ENCODE measurements around the gene DOCK9. TPM values are rescaled to one million over a fixed set of nuclear protein-coding genes. Genes with fewer than 3 reads are reported as not detected.
A peak's percentile ranks its signal among the peaks of the same experiment; 100 is the strongest.

The DOCK9 gene
- total RNA-seq, 1 donor from 2014 or later: 46.2 TPM

- peak; percentile 47 for TF ChIP-seq CTCF (conservative IDR thresholded peaks at IDR 0.05)
- Mint-ChIP-seq H3K36me3 (peaks cover 43% of the 10 kb centered on the region), H3K27me3 (no peaks in the 10 kb centered on the region), H3K9me3 (peaks cover 7% of the 10 kb centered on the region), H3K4me1 (ENCODE audit: unreplicated experiment) (peaks cover 4% of the 10 kb centered on the region), H3K27ac (no peak overlapping the region), H3K4me3 (no peak overlapping the region)
- no peak for DNase-seq (ENCODE audit: extremely low spot score, unreplicated experiment)
Measured at GRCh38 chr13:98869408-98870090, 108.3 kb downstream of the DOCK9 start.

- Mint-ChIP-seq H3K9me3 (peaks cover 7% of the 10 kb centered on the region), H3K27me3 (no peaks in the 10 kb centered on the region), H3K4me1 (ENCODE audit: unreplicated experiment) (peaks cover 4% of the 10 kb centered on the region), H3K36me3 (peaks cover 43% of the 10 kb centered on the region), H3K27ac (no peak overlapping the region), H3K4me3 (no peak overlapping the region)
- TF ChIP-seq CTCF (conservative IDR thresholded peaks at IDR 0.05): no peak
- DNase-seq (ENCODE audit: extremely low spot score, unreplicated experiment): no peak
Measured at GRCh38 chr13:98868932-98869331, 108.9 kb downstream of the DOCK9 start.

- H3K4me3 Mint-ChIP-seq: no peak overlapping the region
- H3K36me3 Mint-ChIP-seq: peaks cover 35% of the 10 kb centered on the region
- H3K9me3 Mint-ChIP-seq: no peaks in the 10 kb centered on the region
- H3K27me3 Mint-ChIP-seq: no peaks in the 10 kb centered on the region
- no peak for DNase-seq (ENCODE audit: extremely low spot score, unreplicated experiment)
- H3K4me1 Mint-ChIP-seq (ENCODE audit: unreplicated experiment): peaks cover 4% of the 10 kb centered on the region
- TF ChIP-seq CTCF (conservative IDR thresholded peaks at IDR 0.05): peak; percentile 67
- H3K27ac Mint-ChIP-seq: no peak overlapping the region
Measured at GRCh38 chr13:98866882-98867281, 111.0 kb downstream of the DOCK9 start.

- no peak overlapping the region for H3K4me3 Mint-ChIP-seq
- H3K9me3 Mint-ChIP-seq: no peaks in the 10 kb centered on the region
- no peak overlapping the region for H3K27ac Mint-ChIP-seq
- H3K27me3 Mint-ChIP-seq: no peaks in the 10 kb centered on the region
- peaks cover 30% of the 10 kb centered on the region for H3K36me3 Mint-ChIP-seq
- DNase-seq (ENCODE audit: extremely low spot score, unreplicated experiment): no peak
- no peak for TF ChIP-seq CTCF (conservative IDR thresholded peaks at IDR 0.05)
- H3K4me1 Mint-ChIP-seq (ENCODE audit: unreplicated experiment): no peaks in the 10 kb centered on the region
Measured at GRCh38 chr13:98860491-98860890, 117.4 kb downstream of the DOCK9 start.

GRCh38 chr13:98858191-98858590 is 119.7 kb downstream of the DOCK9 start:
- TF ChIP-seq CTCF (conservative IDR thresholded peaks at IDR 0.05): no peak
- no peak overlapping the region for H3K27ac Mint-ChIP-seq
- no peak overlapping the region for H3K4me3 Mint-ChIP-seq
- H3K36me3 Mint-ChIP-seq: peaks cover 26% of the 10 kb centered on the region
- no peaks in the 10 kb centered on the region for H3K9me3 Mint-ChIP-seq
- no peaks in the 10 kb centered on the region for H3K27me3 Mint-ChIP-seq
- H3K4me1 Mint-ChIP-seq (ENCODE audit: unreplicated experiment): no peaks in the 10 kb centered on the region
- no peak for DNase-seq (ENCODE audit: extremely low spot score, unreplicated experiment)

Measured in type B pancreatic cell (in vitro differentiated cells).